Ammon's horn (tissue), 1 donor: ENCODE measurements around the gene MRPL1.
"Not testable (repeated sequence)": the region's sequence is repeated elsewhere in the genome, so short reads cannot be mapped to it uniquely, and the experiment has no call there.

Source experiments
- DNase-seq: peaks from one replicate; pipeline ENCODE4 v3.0.0-alpha.2; 2016; ENCODE audit warnings: low spot score

Gene MRPL1

GRCh38 chr4:77913348-77913747, 50.7 kb downstream of the MRPL1 start:
- DNase-seq = no peak

GRCh38 chr4:77917075-77917474, 54.4 kb downstream of the MRPL1 start:
- DNase-seq = no peak

- no peak for DNase-seq
These were observed 55.0 kb downstream of the MRPL1 start for GRCh38 chr4:77917601-77918000.

- no peak for DNase-seq
These were observed 57.7 kb downstream of the MRPL1 start for GRCh38 chr4:77920371-77920770.

GRCh38 chr4:77921701-77922100, 59.1 kb downstream of the MRPL1 start:
- no peak for DNase-seq

GRCh38 chr4:77922158-77923094, 59.8 kb downstream of the MRPL1 start:
- DNase-seq = no peak

- no peak for DNase-seq
These were observed 65.6 kb downstream of the MRPL1 start for GRCh38 chr4:77927991-77928925.

- no peak for DNase-seq
These were observed 67.6 kb downstream of the MRPL1 start for GRCh38 chr4:77930154-77930639.

GRCh38 chr4:77930876-77931275, 68.2 kb downstream of the MRPL1 start:
- no peak for DNase-seq

GRCh38 chr4:77931452-77932135, 69.0 kb downstream of the MRPL1 start:
- DNase-seq = no peak

- DNase-seq = no peak
These were observed 75.9 kb downstream of the MRPL1 start for GRCh38 chr4:77938560-77938959.

- not testable (repeated sequence) for DNase-seq
These were observed 83.3 kb downstream of the MRPL1 start for GRCh38 chr4:77945929-77946328.

- DNase-seq = no peak
These were observed 87.6 kb downstream of the MRPL1 start for GRCh38 chr4:77950203-77950602.

- no peak for DNase-seq
These were observed 89.8 kb downstream of the MRPL1 start for GRCh38 chr4:77952457-77952856.

- DNase-seq = no peak
These were observed 92.1 kb downstream of the MRPL1 start for GRCh38 chr4:77954690-77955089.

- DNase-seq = no peak
These were observed 94.3 kb downstream of the MRPL1 start for GRCh38 chr4:77956917-77957316.

GRCh38 chr4:77958897-77959296, 96.3 kb downstream of the MRPL1 start:
- no peak for DNase-seq

GRCh38 chr4:77959566-77960338, 97.1 kb downstream of the MRPL1 start:
- DNase-seq = peak; percentile 55

GRCh38 chr4:77960367-77960766, 97.7 kb downstream of the MRPL1 start:
- no peak for DNase-seq

GRCh38 chr4:77963004-77963403, 100.4 kb downstream of the MRPL1 start:
- no peak for DNase-seq

GRCh38 chr4:77973657-77974056, 111.0 kb downstream of the MRPL1 start:
- not testable (repeated sequence) for DNase-seq
